ENCODE results near the gene CENPM.

Gene CENPM

GRCh38 chr22:41946629-41947423 lies at the start of gene CENPM:
Gene CENPM (minus strand): TSS chr22:41947152. CDS start chr22:41947076, 76 bp downstream.
- H3K27me3 ChIP-seq (ENCODE audit: insufficient read depth, insufficient read length), result no peaks in the 10 kb centered on the region
- no peaks in the 10 kb centered on the region for H3K9me3 ChIP-seq (ENCODE audit: insufficient read depth, low read length)
- peak within 1 kb of the TSS; percentile 89 for H3K9ac ChIP-seq (ENCODE audit: insufficient read length, low read depth)
- H3K4me3 ChIP-seq (ENCODE audit: insufficient read length, low read depth), result peak within 1 kb of the TSS; percentile 85
- TF ChIP-seq ZNF274 (IDR thresholded peaks at IDR 0.05; ENCODE audit: low read depth, low read length) (no peak), YY1 (IDR thresholded peaks at IDR 0.05; ENCODE audit: insufficient read depth, insufficient read length) (no peak), SUZ12 (IDR thresholded peaks at IDR 0.05; ENCODE audit: extremely low read depth, insufficient read depth, insufficient read length) (no peak)
- H3K4me1 ChIP-seq (ENCODE audit: insufficient read depth, insufficient read length), result peaks cover 10% of the 10 kb centered on the region
- peak; percentile 89 for DNase-seq (ENCODE audit: low read depth, low spot score)
- H3K36me3 ChIP-seq (ENCODE audit: insufficient read depth, insufficient read length, low read length), result peaks cover 34% of the 10 kb centered on the region

- H3K9ac ChIP-seq (ENCODE audit: insufficient read length, low read depth), result no peak overlapping the region
- no peak for TF ChIP-seq YY1 (IDR thresholded peaks at IDR 0.05; ENCODE audit: insufficient read depth, insufficient read length)
- no peak for TF ChIP-seq ZNF274 (IDR thresholded peaks at IDR 0.05; ENCODE audit: low read depth, low read length)
- no peak for TF ChIP-seq SUZ12 (IDR thresholded peaks at IDR 0.05; ENCODE audit: extremely low read depth, insufficient read depth, insufficient read length)
- no peak overlapping the region for H3K4me3 ChIP-seq (ENCODE audit: insufficient read length, low read depth)
- no peaks in the 10 kb centered on the region for H3K4me1 ChIP-seq (ENCODE audit: insufficient read depth, insufficient read length)
- no peaks in the 10 kb centered on the region for H3K36me3 ChIP-seq (ENCODE audit: insufficient read depth, insufficient read length, low read length)
- DNase-seq (ENCODE audit: low read depth, low spot score), result no peak
- no peaks in the 10 kb centered on the region for H3K27me3 ChIP-seq (ENCODE audit: insufficient read depth, insufficient read length)
- H3K9me3 ChIP-seq (ENCODE audit: insufficient read depth, low read length), result no peaks in the 10 kb centered on the region
Observed at GRCh38 chr22:41995211-41995610, 48.3 kb upstream of the CENPM start.

GRCh38 chr22:41992496-41992895 lies 45.5 kb upstream of the CENPM start:
- TF ChIP-seq YY1 (IDR thresholded peaks at IDR 0.05; ENCODE audit: insufficient read depth, insufficient read length) (no peak), SUZ12 (IDR thresholded peaks at IDR 0.05; ENCODE audit: extremely low read depth, insufficient read depth, insufficient read length) (no peak), ZNF274 (IDR thresholded peaks at IDR 0.05; ENCODE audit: low read depth, low read length) (no peak)
- no peak for DNase-seq (ENCODE audit: low read depth, low spot score)
- no peaks in the 10 kb centered on the region for H3K9me3 ChIP-seq (ENCODE audit: insufficient read depth, low read length)
- H3K9ac ChIP-seq (ENCODE audit: insufficient read length, low read depth), result no peak overlapping the region
- no peaks in the 10 kb centered on the region for H3K36me3 ChIP-seq (ENCODE audit: insufficient read depth, insufficient read length, low read length)
- no peaks in the 10 kb centered on the region for H3K27me3 ChIP-seq (ENCODE audit: insufficient read depth, insufficient read length)
- no peaks in the 10 kb centered on the region for H3K4me1 ChIP-seq (ENCODE audit: insufficient read depth, insufficient read length)
- H3K4me3 ChIP-seq (ENCODE audit: insufficient read length, low read depth), result no peak overlapping the region

GRCh38 chr22:41991111-41991510 lies 44.2 kb upstream of the CENPM start:
- Histone ChIP-seq H3K36me3 (ENCODE audit: insufficient read depth, insufficient read length, low read length) (no peaks in the 10 kb centered on the region), H3K9me3 (ENCODE audit: insufficient read depth, low read length) (no peaks in the 10 kb centered on the region), H3K9ac (ENCODE audit: insufficient read length, low read depth) (no peak overlapping the region), H3K4me1 (ENCODE audit: insufficient read depth, insufficient read length) (no peaks in the 10 kb centered on the region), H3K27me3 (ENCODE audit: insufficient read depth, insufficient read length) (no peaks in the 10 kb centered on the region), H3K4me3 (ENCODE audit: insufficient read length, low read depth) (no peak overlapping the region)
- TF ChIP-seq ZNF274 (IDR thresholded peaks at IDR 0.05; ENCODE audit: low read depth, low read length) (no peak), YY1 (IDR thresholded peaks at IDR 0.05; ENCODE audit: insufficient read depth, insufficient read length) (no peak), SUZ12 (IDR thresholded peaks at IDR 0.05; ENCODE audit: extremely low read depth, insufficient read depth, insufficient read length) (no peak)
- DNase-seq (ENCODE audit: low read depth, low spot score), result no peak

GRCh38 chr22:41989246-41989645 lies 42.3 kb upstream of the CENPM start:
- Histone ChIP-seq H3K27me3 (ENCODE audit: insufficient read depth, insufficient read length) (no peaks in the 10 kb centered on the region), H3K9ac (ENCODE audit: insufficient read length, low read depth) (no peak overlapping the region), H3K4me3 (ENCODE audit: insufficient read length, low read depth) (no peak overlapping the region), H3K4me1 (ENCODE audit: insufficient read depth, insufficient read length) (no peaks in the 10 kb centered on the region), H3K36me3 (ENCODE audit: insufficient read depth, insufficient read length, low read length) (no peaks in the 10 kb centered on the region), H3K9me3 (ENCODE audit: insufficient read depth, low read length) (no peaks in the 10 kb centered on the region)
- DNase-seq (ENCODE audit: low read depth, low spot score), result no peak
- TF ChIP-seq ZNF274 (IDR thresholded peaks at IDR 0.05; ENCODE audit: low read depth, low read length) (no peak), SUZ12 (IDR thresholded peaks at IDR 0.05; ENCODE audit: extremely low read depth, insufficient read depth, insufficient read length) (no peak), YY1 (IDR thresholded peaks at IDR 0.05; ENCODE audit: insufficient read depth, insufficient read length) (no peak)

GRCh38 chr22:41987276-41987675 lies 40.3 kb upstream of the CENPM start:
- H3K4me1 ChIP-seq (ENCODE audit: insufficient read depth, insufficient read length), result no peaks in the 10 kb centered on the region
- DNase-seq (ENCODE audit: low read depth, low spot score), result no peak
- H3K27me3 ChIP-seq (ENCODE audit: insufficient read depth, insufficient read length), result no peaks in the 10 kb centered on the region
- no peaks in the 10 kb centered on the region for H3K36me3 ChIP-seq (ENCODE audit: insufficient read depth, insufficient read length, low read length)
- H3K9ac ChIP-seq (ENCODE audit: insufficient read length, low read depth), result no peak overlapping the region
- H3K4me3 ChIP-seq (ENCODE audit: insufficient read length, low read depth), result no peak overlapping the region
- TF ChIP-seq YY1 (IDR thresholded peaks at IDR 0.05; ENCODE audit: insufficient read depth, insufficient read length) (no peak), ZNF274 (IDR thresholded peaks at IDR 0.05; ENCODE audit: low read depth, low read length) (no peak), SUZ12 (IDR thresholded peaks at IDR 0.05; ENCODE audit: extremely low read depth, insufficient read depth, insufficient read length) (no peak)
- no peaks in the 10 kb centered on the region for H3K9me3 ChIP-seq (ENCODE audit: insufficient read depth, low read length)

- no peaks in the 10 kb centered on the region for H3K4me1 ChIP-seq (ENCODE audit: insufficient read depth, insufficient read length)
- no peak for TF ChIP-seq YY1 (IDR thresholded peaks at IDR 0.05; ENCODE audit: insufficient read depth, insufficient read length)
- no peak for TF ChIP-seq ZNF274 (IDR thresholded peaks at IDR 0.05; ENCODE audit: low read depth, low read length)
- TF ChIP-seq SUZ12 (IDR thresholded peaks at IDR 0.05; ENCODE audit: extremely low read depth, insufficient read depth, insufficient read length), result no peak
- H3K9ac ChIP-seq (ENCODE audit: insufficient read length, low read depth), result no peak overlapping the region
- H3K9me3 ChIP-seq (ENCODE audit: insufficient read depth, low read length), result no peaks in the 10 kb centered on the region
- no peak overlapping the region for H3K4me3 ChIP-seq (ENCODE audit: insufficient read length, low read depth)
- DNase-seq (ENCODE audit: low read depth, low spot score), result no peak
- peaks cover 5% of the 10 kb centered on the region for H3K27me3 ChIP-seq (ENCODE audit: insufficient read depth, insufficient read length)
- H3K36me3 ChIP-seq (ENCODE audit: insufficient read depth, insufficient read length, low read length), result no peaks in the 10 kb centered on the region
Observed at GRCh38 chr22:41983513-41984405, 36.8 kb upstream of the CENPM start.
